GM21529 (cell line): ENCODE results near the gene ROR1.
A peak's percentile ranks its signal among the peaks of the same experiment; 100 is the strongest.

Source experiments
- ATAC-seq: cut with Tn5 transposase; IDR thresholded peaks from one replicate; pipeline ENCODE4 v1.9.1; 2021; ENCODE audit not compliant: unreplicated experiment

The ROR1 gene

DNA sequence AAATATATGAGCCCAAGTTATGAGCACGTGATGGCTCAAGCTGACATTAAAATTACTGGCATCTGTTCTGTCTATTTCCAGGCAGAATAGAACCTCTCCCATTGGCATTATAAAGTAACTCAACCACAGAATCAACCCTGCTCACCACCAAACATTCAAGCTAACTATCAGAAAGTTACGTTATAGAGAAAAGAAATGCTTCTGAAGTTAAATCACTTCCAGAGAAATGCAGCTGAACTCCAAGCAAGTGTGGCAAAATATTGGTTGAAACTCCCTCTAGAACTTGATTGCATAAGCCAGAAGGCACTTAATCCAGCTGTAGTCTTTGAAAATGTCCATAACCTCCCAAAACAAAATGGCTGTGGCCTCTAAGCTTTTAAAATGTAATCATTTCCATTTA, 393.4 kb downstream of the ROR1 start:
- no peak for ATAC-seq

GRCh38 chr1:64171246-64171645, 397.4 kb downstream of the ROR1 start:
- ATAC-seq: no peak

DNA sequence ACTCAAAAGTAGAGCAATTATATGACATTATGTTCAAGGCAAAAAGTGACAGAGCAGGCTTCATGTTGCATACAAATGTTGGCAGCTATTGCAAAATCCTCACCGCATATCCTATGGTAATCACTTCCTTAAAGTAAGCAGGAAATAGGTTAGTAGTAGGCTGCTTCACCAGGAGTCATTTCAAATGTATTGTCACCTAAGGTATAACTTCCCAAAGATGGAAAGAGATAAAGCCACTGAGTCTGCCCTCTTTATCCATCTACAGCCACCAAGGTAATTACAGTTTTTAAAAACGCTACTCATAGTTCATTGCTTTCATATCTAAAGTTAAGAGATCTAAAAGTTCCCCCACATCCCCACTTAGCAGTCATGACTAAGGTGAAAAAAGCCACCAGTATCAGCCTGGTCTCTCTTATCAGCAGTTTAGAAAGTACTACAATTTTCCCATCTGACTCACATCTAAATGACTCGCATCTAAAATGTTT, 398.0 kb downstream of the ROR1 start:
- ATAC-seq: peak; percentile 70

DNA sequence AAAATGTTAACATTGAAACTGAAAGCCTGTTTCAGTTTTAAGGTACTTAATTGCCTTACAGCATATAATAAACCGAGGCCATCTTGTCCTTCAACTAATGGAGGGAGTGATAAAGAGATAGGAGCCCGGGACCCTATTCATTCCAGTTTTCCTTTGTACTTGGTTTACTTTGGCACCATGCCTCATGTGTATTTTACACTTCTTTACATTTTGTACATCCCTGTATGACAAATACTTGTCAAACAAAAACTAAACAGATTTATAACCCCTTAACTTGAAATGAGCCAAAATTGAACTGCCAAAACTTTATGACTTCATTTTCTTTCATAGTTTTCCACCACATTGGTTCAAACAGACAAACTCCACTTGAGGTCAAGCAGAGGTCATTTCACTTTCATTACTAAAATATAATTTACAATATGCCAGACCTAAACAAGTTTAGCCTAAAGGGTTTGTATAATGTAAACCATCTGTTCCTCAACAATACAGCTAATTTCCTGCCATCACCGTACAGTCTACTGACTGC, 398.7 kb downstream of the ROR1 start:
- peak; percentile 44 for ATAC-seq

DNA sequence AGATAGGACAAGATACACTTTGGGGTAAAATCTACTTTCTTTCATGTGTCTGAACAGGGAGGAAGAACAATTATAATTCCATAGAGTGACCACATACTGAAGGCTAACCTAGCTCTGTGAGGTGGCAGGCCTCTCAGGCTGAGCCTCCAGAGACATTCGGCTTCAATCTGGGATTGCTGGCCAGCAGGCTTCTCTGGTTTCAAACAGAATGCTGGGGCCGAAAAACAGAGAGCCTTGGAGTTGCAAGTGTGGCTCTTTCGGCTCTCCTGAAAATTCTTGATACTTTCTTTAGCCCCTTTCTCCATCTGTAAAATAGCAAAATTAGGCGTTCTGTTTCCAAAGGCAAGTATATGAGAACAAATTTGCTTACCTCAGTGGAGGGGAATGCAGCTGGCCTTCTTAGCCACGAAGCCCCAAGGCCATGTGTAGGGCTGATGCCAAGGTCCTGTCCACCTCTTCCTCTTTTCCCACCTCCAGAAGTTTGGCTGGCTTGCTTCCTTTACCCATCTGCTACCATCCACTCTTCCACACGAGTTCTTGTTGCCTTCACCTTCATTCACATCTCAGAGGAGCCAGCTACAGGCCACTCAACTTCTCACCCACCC, 399.6 kb downstream of the ROR1 start:
- ATAC-seq: no peak

DNA sequence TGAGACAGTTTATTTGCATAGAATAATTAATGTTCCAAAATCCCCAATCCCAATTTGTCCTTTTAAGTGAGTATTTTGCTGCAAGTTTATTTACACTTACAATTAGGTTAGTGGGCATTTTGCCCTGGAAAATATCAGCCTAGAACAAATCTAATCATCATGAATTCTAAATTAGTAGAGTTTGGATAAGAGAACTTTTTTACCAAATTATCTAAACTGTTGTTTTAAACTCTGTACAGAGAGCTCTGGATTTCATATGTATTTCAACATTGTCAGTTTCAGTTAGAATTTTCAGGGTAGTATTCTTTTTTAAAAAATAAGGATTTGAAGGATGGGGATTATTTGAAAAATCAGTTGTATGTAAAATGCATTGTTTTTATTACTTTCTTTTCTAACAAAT, 401.8 kb downstream of the ROR1 start:
- no peak for ATAC-seq

DNA sequence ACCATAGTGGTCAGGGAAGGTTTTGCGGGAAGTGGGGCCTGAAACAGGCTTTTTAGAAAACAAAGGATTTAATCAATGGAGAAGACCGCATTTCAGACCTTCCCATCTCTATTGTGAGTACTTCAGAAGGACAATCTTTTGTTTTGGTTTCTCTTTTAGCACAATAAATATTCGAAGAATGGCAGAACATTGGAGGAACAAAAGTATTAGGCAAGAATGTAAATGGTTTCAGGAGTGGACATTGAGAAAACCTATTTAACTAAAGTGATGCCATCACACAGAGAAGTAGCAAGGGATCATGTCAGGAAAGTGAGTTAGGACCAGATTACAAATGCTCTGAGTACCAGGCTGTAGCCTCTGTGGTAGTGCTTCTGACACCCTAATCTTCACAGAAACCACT, 402.8 kb downstream of the ROR1 start:
- ATAC-seq: no peak

DNA sequence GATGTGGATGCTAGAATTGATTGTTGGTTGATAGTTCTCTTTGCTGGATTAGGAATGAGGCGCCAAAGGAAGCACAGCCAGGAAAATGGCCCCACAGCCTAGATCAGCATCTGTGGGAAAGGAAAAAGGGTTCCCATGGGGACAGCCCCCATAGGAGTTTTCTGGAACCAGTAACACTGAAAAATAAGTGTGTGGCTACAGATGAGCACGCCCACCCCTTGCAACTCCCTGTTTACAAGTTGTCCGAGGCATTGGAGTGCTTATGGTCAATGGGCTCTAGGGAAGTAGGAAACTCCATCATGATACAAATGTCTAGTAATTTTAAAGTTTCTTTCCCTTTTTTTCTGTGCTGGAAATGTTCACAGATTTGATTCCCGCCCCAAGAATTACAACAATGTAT, 405.8 kb downstream of the ROR1 start:
- ATAC-seq: no peak

- ATAC-seq: no peak
Observed at GRCh38 chr1:64182207-64182606, 408.4 kb downstream of the ROR1 start.

GRCh38 chr1:64183395-64184002, 409.7 kb downstream of the ROR1 start:
- no peak for ATAC-seq

DNA sequence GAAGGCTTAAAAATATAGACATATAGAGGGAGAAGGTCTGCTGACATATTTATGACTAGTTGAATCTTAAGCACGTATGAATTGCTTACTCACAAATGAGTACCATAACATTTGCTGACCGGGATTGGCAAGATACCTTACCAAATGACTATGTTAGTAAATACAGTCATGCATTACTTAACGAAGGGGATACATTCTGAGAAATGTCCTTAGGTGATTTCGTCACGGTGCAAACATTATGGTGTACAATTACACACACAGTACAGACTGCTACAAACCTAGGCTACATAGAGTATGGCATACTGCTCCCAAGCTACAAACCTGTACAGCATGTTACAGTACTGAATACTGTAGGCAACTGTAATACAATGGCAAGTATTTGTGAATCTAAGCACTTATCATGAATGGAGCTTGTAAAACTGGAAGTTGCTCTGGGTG, 410.2 kb downstream of the ROR1 start:
- no peak for ATAC-seq

- ATAC-seq: no peak
Observed at GRCh38 chr1:64186138-64186897, 412.5 kb downstream of the ROR1 start.

DNA sequence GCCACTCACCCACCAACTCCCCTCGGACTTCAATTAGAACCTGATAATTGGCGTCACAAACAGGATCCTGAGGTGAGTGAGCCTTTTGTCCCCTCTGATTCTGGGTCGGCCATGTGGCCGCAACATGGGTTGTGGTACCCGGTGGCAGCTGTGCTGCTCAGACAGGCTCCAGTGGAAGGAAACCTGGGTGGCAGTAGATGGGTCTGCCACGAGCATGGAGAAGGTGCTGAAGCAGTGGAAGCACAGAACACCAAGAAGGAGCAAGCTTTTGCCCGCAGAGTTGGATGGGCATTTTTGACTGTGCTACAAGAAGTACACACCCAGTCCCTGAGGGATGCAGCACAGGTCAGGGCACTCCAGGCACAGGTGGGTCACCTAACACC, 413.1 kb downstream of the ROR1 start:
- no peak for ATAC-seq

DNA sequence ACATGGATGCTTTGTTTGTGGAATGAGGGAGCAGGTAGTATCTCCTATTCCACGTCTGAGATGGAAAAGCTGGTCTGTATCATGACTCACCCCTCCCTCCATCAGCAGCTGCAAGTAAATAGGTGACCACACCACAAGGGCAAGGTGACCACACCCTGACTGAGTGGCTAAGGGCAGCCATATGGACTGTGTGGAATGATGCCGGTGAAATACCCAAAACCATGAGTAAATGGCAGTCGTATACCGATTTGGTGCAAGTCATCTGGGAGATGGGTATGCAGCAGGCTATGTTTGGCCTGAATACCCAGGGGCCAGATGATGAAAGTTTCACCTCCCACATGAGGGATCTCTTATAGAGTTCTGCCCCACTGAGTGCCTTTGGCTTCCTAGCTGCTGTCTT, 413.8 kb downstream of the ROR1 start:
- ATAC-seq: no peak

DNA sequence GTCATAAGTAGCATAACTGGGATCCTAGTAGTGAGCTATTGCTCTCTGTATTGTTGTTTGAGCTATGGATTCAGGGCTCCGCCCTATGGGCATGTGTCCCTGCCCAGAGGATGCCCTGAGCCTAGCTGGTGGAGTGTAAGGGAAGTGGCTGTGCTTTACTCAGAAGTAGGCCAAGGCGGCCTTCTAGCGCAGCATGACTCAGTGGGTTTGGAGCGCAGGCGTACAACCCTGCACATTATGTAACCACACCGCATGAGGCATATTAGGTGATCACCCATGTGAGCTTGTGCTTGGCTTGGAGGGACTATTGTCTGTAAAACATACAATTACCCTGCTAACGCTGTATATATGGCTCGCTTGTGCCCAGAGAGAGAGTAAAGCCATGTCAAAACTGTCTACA, 418.5 kb downstream of the ROR1 start:
- no peak for ATAC-seq

GRCh38 chr1:64194168-64195080, 420.6 kb downstream of the ROR1 start:
- ATAC-seq: no peak

- ATAC-seq: no peak
Observed at GRCh38 chr1:64195081-64195395, 421.2 kb downstream of the ROR1 start.

GRCh38 chr1:64196074-64196870, 422.5 kb downstream of the ROR1 start:
- no peak for ATAC-seq

- no peak for ATAC-seq
Observed at GRCh38 chr1:64197076-64197475, 423.3 kb downstream of the ROR1 start.

DNA sequence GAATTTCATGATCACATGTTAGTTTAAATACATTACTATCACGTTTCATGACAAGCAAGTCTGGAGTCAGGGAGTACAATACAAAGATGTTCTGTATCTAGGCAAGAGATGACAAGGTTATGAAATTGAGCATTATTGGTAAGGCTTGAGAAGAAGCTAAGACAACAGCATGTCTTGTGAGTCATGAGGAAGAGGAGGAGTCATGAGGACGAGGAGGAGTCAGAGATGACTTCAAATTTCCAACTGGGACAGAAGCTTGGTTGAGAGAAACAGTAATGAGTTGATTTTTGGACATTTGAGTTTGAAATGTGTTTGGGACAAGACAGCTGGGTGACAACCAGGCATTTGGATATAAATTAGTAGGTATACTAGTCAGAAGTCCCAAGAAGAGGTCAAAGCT, 425.3 kb downstream of the ROR1 start:
- no peak for ATAC-seq
